CMK (cell line): ENCODE measurements around the gene ATP8B3.
"Not testable (repeated sequence)": the region's sequence is repeated elsewhere in the genome, so short reads cannot be mapped to it uniquely, and the experiment has no call there.

ENCODE experiments used
- DNase-seq: peaks from one replicate; pipeline ENCODE4 v3.0.0-alpha.2; 2010; ENCODE audit warnings: low read depth

ATP8B3 gene

GRCh38 chr19:1814833-1815604 is 2.9 kb upstream of the ATP8B3 start:
- no peak for DNase-seq

- DNase-seq = no peak
Measured at GRCh38 chr19:1814391-1814790, 2.3 kb upstream of the ATP8B3 start.

- DNase-seq = no peak
Measured at GRCh38 chr19:1813192-1814182, 1.4 kb upstream of the ATP8B3 start.

- peak; percentile 96 for DNase-seq
Measured at GRCh38 chr19:1812426-1813191, 533 bp upstream of the ATP8B3 start.

- no peak for DNase-seq
Measured at GRCh38 chr19:1811472-1811894, 593 bp downstream of the ATP8B3 start.

GRCh38 chr19:1810439-1811160 is 1.5 kb downstream of the ATP8B3 start:
- DNase-seq = no peak

- DNase-seq = no peak
Measured at GRCh38 chr19:1809678-1810077, 2.4 kb downstream of the ATP8B3 start.

GRCh38 chr19:1808395-1808731 is 3.7 kb downstream of the ATP8B3 start:
- no peak for DNase-seq

- no peak for DNase-seq
Measured at GRCh38 chr19:1807695-1808394, 4.2 kb downstream of the ATP8B3 start.

- no peak for DNase-seq
Measured at GRCh38 chr19:1807030-1807694, 4.9 kb downstream of the ATP8B3 start.

GRCh38 chr19:1806184-1807029 is 5.7 kb downstream of the ATP8B3 start:
- DNase-seq = no peak

GRCh38 chr19:1805401-1806183 is 6.5 kb downstream of the ATP8B3 start:
- DNase-seq = no peak

GRCh38 chr19:1804858-1805257 is 7.2 kb downstream of the ATP8B3 start:
- no peak for DNase-seq

- no peak for DNase-seq
Measured at GRCh38 chr19:1799695-1800342, 12.3 kb downstream of the ATP8B3 start.

GRCh38 chr19:1797313-1797712 is 14.8 kb downstream of the ATP8B3 start:
- DNase-seq = not testable (repeated sequence)

- no peak for DNase-seq
Measured at GRCh38 chr19:1796395-1797142, 15.5 kb downstream of the ATP8B3 start.

- no peak for DNase-seq
Measured at GRCh38 chr19:1794424-1795172, 17.5 kb downstream of the ATP8B3 start.
